ENCODE results near the gene HCN2.

The HCN2 gene

GRCh38 chr19:611481-611868, 21.8 kb downstream of the HCN2 start:
- H3K4me1 ChIP-seq (ENCODE audit: control insufficient read depth, insufficient read depth, low read length) = no peaks in the 10 kb centered on the region
- no peak overlapping the region for H3K4me3 ChIP-seq (ENCODE audit: low read depth, low read length)
- H3K9me3 ChIP-seq (ENCODE audit: control insufficient read depth, insufficient read depth, low read length) = no peaks in the 10 kb centered on the region
- H3K27me3 ChIP-seq (ENCODE audit: control insufficient read depth, insufficient read depth, low read length) = no peaks in the 10 kb centered on the region
- H3K9ac ChIP-seq (ENCODE audit: low read depth, low read length) = no peak overlapping the region
- H3K36me3 ChIP-seq (ENCODE audit: control insufficient read depth, insufficient read depth, low read length) = peaks cover 13% of the 10 kb centered on the region

- H3K4me1 ChIP-seq (ENCODE audit: control insufficient read depth, insufficient read depth, low read length) = no peaks in the 10 kb centered on the region
- H3K27me3 ChIP-seq (ENCODE audit: control insufficient read depth, insufficient read depth, low read length) = no peaks in the 10 kb centered on the region
- no peak overlapping the region for H3K9ac ChIP-seq (ENCODE audit: low read depth, low read length)
- peaks cover 17% of the 10 kb centered on the region for H3K36me3 ChIP-seq (ENCODE audit: control insufficient read depth, insufficient read depth, low read length)
- no peaks in the 10 kb centered on the region for H3K9me3 ChIP-seq (ENCODE audit: control insufficient read depth, insufficient read depth, low read length)
- H3K4me3 ChIP-seq (ENCODE audit: low read depth, low read length) = no peak overlapping the region
Measured at GRCh38 chr19:612941-613340, 23.3 kb downstream of the HCN2 start.

- Histone ChIP-seq H3K27me3 (ENCODE audit: control insufficient read depth, insufficient read depth, low read length) (no peaks in the 10 kb centered on the region), H3K9me3 (ENCODE audit: control insufficient read depth, insufficient read depth, low read length) (no peaks in the 10 kb centered on the region)
Measured at GRCh38 chr19:613732-614567, 24.3 kb downstream of the HCN2 start.

GRCh38 chr19:615619-616018, 25.9 kb downstream of the HCN2 start:
- H3K9ac ChIP-seq (ENCODE audit: low read depth, low read length) = no peak overlapping the region
- peaks cover 41% of the 10 kb centered on the region for H3K36me3 ChIP-seq (ENCODE audit: control insufficient read depth, insufficient read depth, low read length)
- no peaks in the 10 kb centered on the region for H3K27me3 ChIP-seq (ENCODE audit: control insufficient read depth, insufficient read depth, low read length)
- H3K4me1 ChIP-seq (ENCODE audit: control insufficient read depth, insufficient read depth, low read length) = no peaks in the 10 kb centered on the region
- no peak overlapping the region for H3K4me3 ChIP-seq (ENCODE audit: low read depth, low read length)
- H3K9me3 ChIP-seq (ENCODE audit: control insufficient read depth, insufficient read depth, low read length) = no peaks in the 10 kb centered on the region

More at GRCh38 chr19:613732-614567, 24.3 kb downstream of the HCN2 start:
- Histone ChIP-seq H3K4me3 (ENCODE audit: low read depth, low read length) (no peak overlapping the region), H3K9ac (ENCODE audit: low read depth, low read length) (no peak overlapping the region), H3K4me1 (ENCODE audit: control insufficient read depth, insufficient read depth, low read length) (no peaks in the 10 kb centered on the region), H3K36me3 (ENCODE audit: control insufficient read depth, insufficient read depth, low read length) (peaks cover 27% of the 10 kb centered on the region)

- H3K36me3 ChIP-seq (ENCODE audit: control insufficient read depth, insufficient read depth, low read length) = peaks cover 41% of the 10 kb centered on the region
- no peaks in the 10 kb centered on the region for H3K9me3 ChIP-seq (ENCODE audit: control insufficient read depth, insufficient read depth, low read length)
- no peak overlapping the region for H3K9ac ChIP-seq (ENCODE audit: low read depth, low read length)
- no peak overlapping the region for H3K4me3 ChIP-seq (ENCODE audit: low read depth, low read length)
- no peaks in the 10 kb centered on the region for H3K27me3 ChIP-seq (ENCODE audit: control insufficient read depth, insufficient read depth, low read length)
- H3K4me1 ChIP-seq (ENCODE audit: control insufficient read depth, insufficient read depth, low read length) = no peaks in the 10 kb centered on the region
Measured at GRCh38 chr19:616062-616700, 26.5 kb downstream of the HCN2 start.

- Histone ChIP-seq H3K4me1 (ENCODE audit: control insufficient read depth, insufficient read depth, low read length) (no peaks in the 10 kb centered on the region), H3K9ac (ENCODE audit: low read depth, low read length) (no peak overlapping the region), H3K36me3 (ENCODE audit: control insufficient read depth, insufficient read depth, low read length) (peaks cover 47% of the 10 kb centered on the region), H3K9me3 (ENCODE audit: control insufficient read depth, insufficient read depth, low read length) (no peaks in the 10 kb centered on the region), H3K4me3 (ENCODE audit: low read depth, low read length) (no peak overlapping the region), H3K27me3 (ENCODE audit: control insufficient read depth, insufficient read depth, low read length) (no peaks in the 10 kb centered on the region)
Measured at GRCh38 chr19:616747-617526, 27.3 kb downstream of the HCN2 start.

GRCh38 chr19:617551-618246, 28.0 kb downstream of the HCN2 start:
- Histone ChIP-seq H3K36me3 (ENCODE audit: control insufficient read depth, insufficient read depth, low read length) (peaks cover 54% of the 10 kb centered on the region), H3K9me3 (ENCODE audit: control insufficient read depth, insufficient read depth, low read length) (no peaks in the 10 kb centered on the region)

GRCh38 chr19:618247-618619, 28.6 kb downstream of the HCN2 start:
- Histone ChIP-seq H3K9me3 (ENCODE audit: control insufficient read depth, insufficient read depth, low read length) (no peaks in the 10 kb centered on the region), H3K27me3 (ENCODE audit: control insufficient read depth, insufficient read depth, low read length) (no peaks in the 10 kb centered on the region), H3K4me1 (ENCODE audit: control insufficient read depth, insufficient read depth, low read length) (no peaks in the 10 kb centered on the region), H3K4me3 (ENCODE audit: low read depth, low read length) (no peak overlapping the region), H3K36me3 (ENCODE audit: control insufficient read depth, insufficient read depth, low read length) (peaks cover 59% of the 10 kb centered on the region), H3K9ac (ENCODE audit: low read depth, low read length) (no peak overlapping the region)

More at GRCh38 chr19:617551-618246, 28.0 kb downstream of the HCN2 start:
- H3K27me3 ChIP-seq (ENCODE audit: control insufficient read depth, insufficient read depth, low read length) = no peaks in the 10 kb centered on the region
- no peak overlapping the region for H3K4me3 ChIP-seq (ENCODE audit: low read depth, low read length)
- no peaks in the 10 kb centered on the region for H3K4me1 ChIP-seq (ENCODE audit: control insufficient read depth, insufficient read depth, low read length)
- no peak overlapping the region for H3K9ac ChIP-seq (ENCODE audit: low read depth, low read length)

GRCh38 chr19:618674-619285, 29.1 kb downstream of the HCN2 start:
- Histone ChIP-seq H3K36me3 (ENCODE audit: control insufficient read depth, insufficient read depth, low read length) (peaks cover 64% of the 10 kb centered on the region), H3K4me3 (ENCODE audit: low read depth, low read length) (no peak overlapping the region), H3K9me3 (ENCODE audit: control insufficient read depth, insufficient read depth, low read length) (no peaks in the 10 kb centered on the region), H3K27me3 (ENCODE audit: control insufficient read depth, insufficient read depth, low read length) (no peaks in the 10 kb centered on the region), H3K4me1 (ENCODE audit: control insufficient read depth, insufficient read depth, low read length) (no peaks in the 10 kb centered on the region), H3K9ac (ENCODE audit: low read depth, low read length) (no peak overlapping the region)

- H3K9me3 ChIP-seq (ENCODE audit: control insufficient read depth, insufficient read depth, low read length) = no peaks in the 10 kb centered on the region
- no peak overlapping the region for H3K4me3 ChIP-seq (ENCODE audit: low read depth, low read length)
- H3K9ac ChIP-seq (ENCODE audit: low read depth, low read length) = no peak overlapping the region
- no peaks in the 10 kb centered on the region for H3K27me3 ChIP-seq (ENCODE audit: control insufficient read depth, insufficient read depth, low read length)
- peaks cover 65% of the 10 kb centered on the region for H3K36me3 ChIP-seq (ENCODE audit: control insufficient read depth, insufficient read depth, low read length)
- H3K4me1 ChIP-seq (ENCODE audit: control insufficient read depth, insufficient read depth, low read length) = no peaks in the 10 kb centered on the region
Measured at GRCh38 chr19:619286-620002, 29.8 kb downstream of the HCN2 start.

All from iPS-15b (cell line).